ENCODE measurements around the gene USP2. TPM values are rescaled to one million over a fixed set of nuclear protein-coding genes. Genes with fewer than 3 reads are reported as not detected.

The USP2 gene
- polyA plus RNA-seq, 1 donor (not counting 4 experiments of a cell fraction or from before 2014, with no cell fraction given), result 0.35 TPM

DNA sequence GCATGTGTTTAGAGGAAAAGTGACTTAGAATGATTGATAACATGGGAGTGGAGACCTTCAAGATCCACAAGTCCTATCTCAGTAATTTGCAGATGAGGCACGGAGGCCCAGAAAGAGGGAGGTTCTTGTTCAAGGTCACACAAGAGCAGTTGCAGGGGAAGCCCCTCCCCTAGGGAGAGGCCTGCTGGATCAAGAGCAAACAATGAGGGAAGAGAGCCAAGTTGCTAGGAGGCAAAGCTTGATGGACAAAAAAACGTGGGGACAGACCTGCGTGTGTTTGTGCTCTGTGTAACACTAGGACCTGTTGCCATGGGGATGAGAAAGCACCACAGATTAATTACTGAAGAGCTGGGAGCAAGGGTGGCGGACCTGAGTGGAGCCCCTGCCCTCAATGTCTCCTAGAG, 28.6 kb downstream of the USP2 start:
- H3K27ac ChIP-seq (ENCODE audit: control insufficient read depth, insufficient read depth, low read length), result no peak overlapping the region
- no peak for FAIRE-seq

DNA sequence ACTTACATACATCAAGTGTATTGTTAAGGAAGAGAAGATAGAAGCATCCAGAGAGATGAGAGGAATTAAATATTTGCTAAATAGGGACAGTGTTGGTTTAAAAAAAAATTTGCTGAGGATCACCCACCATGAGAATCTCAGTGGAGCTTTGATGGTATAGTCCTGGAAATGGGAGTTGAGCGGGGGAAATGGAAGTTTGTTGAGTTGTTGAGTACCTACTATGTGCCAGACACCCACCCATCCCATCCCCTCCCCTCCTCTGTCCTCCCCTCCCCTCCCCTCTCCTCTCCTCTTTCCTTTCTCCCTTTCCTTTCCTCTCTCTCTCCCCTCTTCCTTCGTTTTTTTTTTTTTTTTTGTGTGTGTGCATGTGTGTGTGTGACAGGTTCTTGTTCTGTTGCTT, 30.3 kb downstream of the USP2 start:
- Histone ChIP-seq H3K79me2 (ENCODE audit: control insufficient read depth, insufficient read depth, low read length) (no peaks in the 10 kb centered on the region), H3K4me1 (ENCODE audit: control insufficient read depth, extremely low read depth, insufficient read depth, low read length) (peaks cover 6% of the 10 kb centered on the region), H3K4me3 (ENCODE audit: control insufficient read depth in 2 of 3, extremely low read depth in 1 of 3, insufficient read depth in 2 of 3, low read depth in 1 of 3, low read length in 3 of 3) (no peak overlapping the region), H3K36me3 (ENCODE audit: control insufficient read depth in 2 of 2, extremely low read depth in 1 of 2, insufficient read depth in 2 of 2, low read length in 2 of 2) (no peaks in the 10 kb centered on the region), H3K4me2 (ENCODE audit: control insufficient read depth, extremely low read depth, insufficient read depth, low read depth, low read length) (no peak overlapping the region), H3K9me1 (ENCODE audit: control insufficient read depth, extremely low read depth, insufficient read depth, low read length) (no peaks in the 10 kb centered on the region), H2AFZ (ENCODE audit: control insufficient read depth, low read length) (no peak overlapping the region), H3K9ac (ENCODE audit: control insufficient read depth, extremely low read depth, insufficient read depth, low read length) (no peak overlapping the region), H4K20me1 (ENCODE audit: control insufficient read depth, extremely low read depth, insufficient read depth, low read length) (no peaks in the 10 kb centered on the region), H3K9me3 (ENCODE audit: control insufficient read depth, low read depth, low read length) (no peaks in the 10 kb centered on the region), H3K27ac (ENCODE audit: control insufficient read depth, insufficient read depth, low read length) (no peak overlapping the region), H3K27me3 (ENCODE audit: control insufficient read depth, extremely low read depth, insufficient read depth, low read length) (no peaks in the 10 kb centered on the region)
- FAIRE-seq, result no peak
- DNase-seq (ENCODE audit: low read depth, low spot score), result no peak
- dilution Hi-C loops (cut with MboI; ENCODE audit: extremely low pct_ligation_motif_present, low sequenced_read_pairs), result no loop called here
- TF ChIP-seq, protein P1, sequence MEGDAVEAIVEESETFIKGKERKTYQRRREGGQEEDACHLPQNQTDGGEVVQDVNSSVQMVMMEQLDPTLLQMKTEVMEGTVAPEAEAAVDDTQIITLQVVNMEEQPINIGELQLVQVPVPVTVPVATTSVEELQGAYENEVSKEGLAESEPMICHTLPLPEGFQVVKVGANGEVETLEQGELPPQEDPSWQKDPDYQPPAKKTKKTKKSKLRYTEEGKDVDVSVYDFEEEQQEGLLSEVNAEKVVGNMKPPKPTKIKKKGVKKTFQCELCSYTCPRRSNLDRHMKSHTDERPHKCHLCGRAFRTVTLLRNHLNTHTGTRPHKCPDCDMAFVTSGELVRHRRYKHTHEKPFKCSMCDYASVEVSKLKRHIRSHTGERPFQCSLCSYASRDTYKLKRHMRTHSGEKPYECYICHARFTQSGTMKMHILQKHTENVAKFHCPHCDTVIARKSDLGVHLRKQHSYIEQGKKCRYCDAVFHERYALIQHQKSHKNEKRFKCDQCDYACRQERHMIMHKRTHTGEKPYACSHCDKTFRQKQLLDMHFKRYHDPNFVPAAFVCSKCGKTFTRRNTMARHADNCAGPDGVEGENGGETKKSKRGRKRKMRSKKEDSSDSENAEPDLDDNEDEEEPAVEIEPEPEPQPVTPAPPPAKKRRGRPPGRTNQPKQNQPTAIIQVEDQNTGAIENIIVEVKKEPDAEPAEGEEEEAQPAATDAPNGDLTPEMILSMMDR (optimal IDR thresholded peaks at IDR 0.05 in 1 of 3, IDR thresholded peaks at IDR 0.05 in 1 of 3, conservative IDR thresholded peaks at IDR 0.05 in 1 of 3; ENCODE audit: extremely low read depth in 1 of 3, insufficient read depth in 2 of 3, low read length in 3 of 3), result no peak
- no peak for TF ChIP-seq EZH2 (IDR thresholded peaks at IDR 0.05; ENCODE audit: low read length)

More for the DNA sequence above, 28.6 kb downstream of the USP2 start:
- H3K4me1 ChIP-seq (ENCODE audit: control insufficient read depth, extremely low read depth, insufficient read depth, low read length), result peaks cover 6% of the 10 kb centered on the region
- H3K79me2 ChIP-seq (ENCODE audit: control insufficient read depth, insufficient read depth, low read length), result no peaks in the 10 kb centered on the region
- no peaks in the 10 kb centered on the region for H3K27me3 ChIP-seq (ENCODE audit: control insufficient read depth, extremely low read depth, insufficient read depth, low read length)
- H3K9me3 ChIP-seq (ENCODE audit: control insufficient read depth, low read depth, low read length), result no peaks in the 10 kb centered on the region
- H3K36me3 ChIP-seq (ENCODE audit: control insufficient read depth in 2 of 2, extremely low read depth in 1 of 2, insufficient read depth in 2 of 2, low read length in 2 of 2), result no peaks in the 10 kb centered on the region
- no peak overlapping the region for H3K9ac ChIP-seq (ENCODE audit: control insufficient read depth, extremely low read depth, insufficient read depth, low read length)
- dilution Hi-C loops (cut with MboI; ENCODE audit: extremely low pct_ligation_motif_present, low sequenced_read_pairs), result no loop called here
- no peak overlapping the region for H3K4me2 ChIP-seq (ENCODE audit: control insufficient read depth, extremely low read depth, insufficient read depth, low read depth, low read length)
- no peaks in the 10 kb centered on the region for H4K20me1 ChIP-seq (ENCODE audit: control insufficient read depth, extremely low read depth, insufficient read depth, low read length)
- TF ChIP-seq, protein P1 (optimal IDR thresholded peaks at IDR 0.05 in 1 of 3, IDR thresholded peaks at IDR 0.05 in 1 of 3, conservative IDR thresholded peaks at IDR 0.05 in 1 of 3; ENCODE audit: extremely low read depth in 1 of 3, insufficient read depth in 2 of 3, low read length in 3 of 3), result no peak
- no peak for TF ChIP-seq EZH2 (IDR thresholded peaks at IDR 0.05; ENCODE audit: low read length)
- H2AFZ ChIP-seq (ENCODE audit: control insufficient read depth, low read length), result no peak overlapping the region
- H3K4me3 ChIP-seq (ENCODE audit: control insufficient read depth in 2 of 3, extremely low read depth in 1 of 3, insufficient read depth in 2 of 3, low read depth in 1 of 3, low read length in 3 of 3), result no peak overlapping the region
- no peak for DNase-seq (ENCODE audit: low read depth, low spot score)
- H3K9me1 ChIP-seq (ENCODE audit: control insufficient read depth, extremely low read depth, insufficient read depth, low read length), result no peaks in the 10 kb centered on the region
